Renal cortical epithelial cell (primary cell): Measurements from ENCODE around the gene DAPK1. TPM values are rescaled to one million over a fixed set of nuclear protein-coding genes. Genes with fewer than 3 reads are reported as not detected.

Experiments
- DNase-seq: peaks from one replicate; pipeline ENCODE4 v3.0.0-alpha.2; 2011; ENCODE audit warnings: low read depth
- total RNA-seq: library from RNA; depleted of rRNA; stranded (reverse); fragments of >200 nt; gene quantifications from 2 replicates; pipeline ENCODE4 v1.2.3, GENCODE V29; 2014

DAPK1 gene
- 41.0 and 263 TPM in 2 replicates for total RNA-seq

- DNase-seq = peak; percentile 44
These were observed at the start of gene DAPK1 for GRCh38 chr9:87497604-87498045. DAPK1 (plus strand) TSS chr9:87497867; CDS start chr9:87499078, 1,211 bp downstream.

GRCh38 chr9:87451149-87451548, 46.5 kb upstream of the DAPK1 start:
- DNase-seq = no peak

GRCh38 chr9:87455407-87455806, 42.3 kb upstream of the DAPK1 start:
- DNase-seq = no peak

DNA sequence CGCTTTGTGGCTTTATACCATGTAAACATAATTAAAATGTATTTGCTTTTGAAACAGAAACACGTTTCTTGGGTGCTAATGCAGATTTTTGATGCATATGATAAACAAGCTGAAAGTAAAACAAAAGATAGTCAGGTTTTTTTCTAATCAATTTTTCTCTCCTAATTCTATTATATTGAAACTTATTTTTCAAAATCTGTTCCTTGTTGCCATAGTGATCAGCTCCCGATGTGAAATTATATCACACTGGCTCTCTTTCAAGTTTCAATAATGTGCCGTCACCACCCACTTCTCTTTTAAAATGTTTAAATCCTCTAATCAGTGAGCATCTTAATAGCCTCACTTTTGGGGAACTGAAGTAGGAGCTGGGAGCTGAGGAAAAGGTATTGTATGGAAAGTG, 36.4 kb upstream of the DAPK1 start:
- DNase-seq = no peak

GRCh38 chr9:87464110-87464991, 33.3 kb upstream of the DAPK1 start:
- peak; percentile 85 for DNase-seq

DNA sequence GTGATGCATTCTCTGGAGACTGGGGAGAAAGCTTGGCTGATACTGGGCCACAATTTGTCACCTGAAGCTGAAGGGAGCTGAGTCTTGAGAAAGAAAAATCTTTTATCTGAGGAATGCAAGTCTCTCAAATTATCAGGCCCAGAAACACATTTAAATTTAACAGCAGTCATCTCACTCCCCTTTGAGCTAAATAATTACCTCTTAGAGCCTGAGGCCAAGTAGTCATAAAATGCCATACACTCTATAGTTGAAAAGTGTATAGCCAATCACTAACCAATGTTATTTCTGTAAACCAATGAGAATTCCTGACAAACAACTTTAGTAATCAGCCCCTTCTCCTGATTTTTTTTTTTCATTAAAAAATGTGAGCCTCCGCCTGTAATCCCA, 32.7 kb upstream of the DAPK1 start:
- no peak for DNase-seq

DNA sequence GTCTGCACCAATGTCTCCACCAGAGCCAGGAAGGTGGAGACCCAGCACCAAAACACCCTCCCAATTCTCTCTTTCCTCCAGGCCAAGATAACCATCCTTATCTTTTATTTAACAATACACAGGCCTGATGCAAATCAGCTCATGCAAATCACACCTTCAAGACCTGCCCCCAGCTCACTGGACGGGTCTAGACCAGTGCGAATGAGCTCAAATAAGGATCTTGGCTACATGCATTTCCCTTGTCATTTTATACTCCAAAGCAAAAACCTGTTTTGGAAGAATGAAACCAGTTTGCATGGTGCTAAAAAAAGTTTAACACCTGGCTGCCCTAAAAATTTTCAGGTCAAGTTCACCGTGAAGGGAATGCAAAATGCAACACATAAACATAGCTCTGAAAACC, 31.9 kb upstream of the DAPK1 start:
- no peak for DNase-seq

- DNase-seq = no peak
These were observed 30.5 kb upstream of the DAPK1 start for GRCh38 chr9:87467187-87467586.

DNA sequence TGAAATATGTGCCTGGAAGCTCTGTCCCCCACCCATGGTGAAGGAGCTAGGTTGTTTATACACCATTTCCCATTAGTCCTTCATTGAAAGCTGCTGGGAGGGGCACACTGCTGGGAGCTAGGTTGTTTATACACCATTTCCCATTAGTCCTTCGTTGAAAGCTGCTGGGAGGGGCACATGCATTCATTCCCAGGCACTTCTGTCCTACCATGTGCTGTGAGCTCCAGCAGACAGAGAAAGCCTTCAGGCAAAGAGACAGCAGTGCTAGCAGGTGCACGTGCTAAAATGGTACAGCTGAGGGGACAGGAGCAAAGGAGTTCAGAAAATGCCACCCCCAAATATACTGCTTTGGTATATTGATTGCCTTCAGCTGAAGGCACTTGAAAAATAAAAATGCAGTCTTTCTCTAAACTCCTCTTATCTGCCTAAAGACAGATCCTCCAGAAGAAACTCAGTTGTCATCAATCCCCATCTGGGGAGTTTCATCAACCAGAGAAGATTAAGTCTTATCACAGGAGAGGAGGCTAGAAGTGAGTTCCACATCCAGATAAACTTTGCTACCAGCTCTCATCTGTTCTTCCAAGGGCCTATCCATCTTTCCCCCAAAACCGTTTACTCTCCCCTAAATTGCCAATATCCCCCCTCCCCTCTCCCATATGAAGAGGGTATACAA, 27.7 kb upstream of the DAPK1 start:
- DNase-seq = no peak

DNA sequence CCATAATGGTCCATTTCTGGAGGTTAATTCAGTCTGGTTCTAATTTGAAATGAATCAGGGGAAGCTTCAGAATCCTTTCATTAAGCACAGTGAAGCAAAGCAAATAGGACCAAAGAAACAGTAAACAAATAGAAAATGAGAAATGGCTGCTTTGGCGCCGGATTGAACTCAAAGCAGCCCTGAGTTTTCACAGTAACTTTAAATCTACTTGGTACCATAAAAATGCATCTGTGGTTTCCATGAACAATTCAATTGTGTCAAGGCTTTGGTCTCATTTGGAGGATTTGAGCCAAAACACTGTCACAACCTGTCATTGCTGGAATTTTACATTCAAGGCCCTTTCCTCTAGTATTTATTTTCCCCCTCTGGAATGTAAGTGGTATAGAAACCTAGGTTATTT, 25.9 kb upstream of the DAPK1 start:
- no peak for DNase-seq

DNA sequence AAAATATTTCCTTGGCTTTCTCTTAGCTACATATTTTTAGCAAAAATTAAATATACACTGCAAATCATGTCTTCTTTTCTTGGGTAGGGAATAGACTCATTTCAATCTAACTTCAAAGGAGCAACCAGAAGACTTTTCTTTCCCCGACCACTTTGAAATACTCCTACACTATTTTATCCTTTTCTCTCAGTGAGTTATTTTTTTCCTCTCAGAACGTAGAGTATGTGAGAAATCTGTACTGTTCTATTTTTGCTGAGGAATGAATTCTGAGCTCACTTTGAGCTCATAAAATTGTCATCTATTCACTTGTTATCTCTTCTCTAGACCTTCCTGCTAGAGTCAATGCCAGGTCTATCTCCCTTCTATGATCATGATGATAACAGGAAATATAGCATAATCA, 22.2 kb upstream of the DAPK1 start:
- no peak for DNase-seq

DNA sequence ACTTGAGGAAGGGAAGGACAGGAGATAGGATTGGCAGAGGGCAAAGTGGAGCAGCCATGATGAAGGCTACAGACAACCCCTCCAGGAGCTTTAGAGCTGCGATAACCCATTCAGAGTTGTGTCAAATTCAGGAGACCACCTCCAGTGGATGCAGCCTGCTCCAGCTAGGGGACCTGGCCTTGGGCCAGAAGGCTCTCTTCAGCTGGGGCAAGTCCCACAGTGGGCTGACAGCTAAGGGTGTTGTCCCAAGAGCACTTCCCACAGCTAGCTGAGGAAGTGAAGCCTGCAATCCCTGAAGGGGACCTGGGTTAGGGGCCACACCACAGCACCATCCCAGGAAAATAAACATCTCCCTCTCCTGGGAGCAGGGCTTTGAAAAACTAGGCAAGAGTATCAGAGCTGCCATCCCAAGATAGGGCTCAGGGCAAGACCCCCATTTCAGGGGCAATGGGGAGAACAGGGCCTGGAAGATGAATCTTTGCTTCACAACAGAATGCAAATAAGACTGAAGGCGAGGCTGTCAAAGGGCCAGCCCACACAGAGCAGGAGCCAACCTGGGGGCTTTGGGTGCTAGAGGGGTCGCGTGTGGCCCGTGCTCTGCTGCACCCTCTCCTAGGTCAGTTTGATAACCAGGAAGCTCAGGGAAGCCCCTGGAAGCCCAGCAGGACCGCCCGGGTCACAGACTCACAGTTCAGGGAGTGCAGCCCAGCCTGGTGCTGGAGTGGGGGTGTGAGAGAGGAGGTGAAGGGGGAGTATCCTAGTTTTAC, 19.3 kb upstream of the DAPK1 start:
- DNase-seq = no peak

GRCh38 chr9:87479801-87480201, 17.9 kb upstream of the DAPK1 start:
- peak; percentile 48 for DNase-seq

GRCh38 chr9:87481890-87482855, 15.5 kb upstream of the DAPK1 start:
- DNase-seq = no peak

GRCh38 chr9:87490225-87490624, 7.4 kb upstream of the DAPK1 start:
- no peak for DNase-seq

DNA sequence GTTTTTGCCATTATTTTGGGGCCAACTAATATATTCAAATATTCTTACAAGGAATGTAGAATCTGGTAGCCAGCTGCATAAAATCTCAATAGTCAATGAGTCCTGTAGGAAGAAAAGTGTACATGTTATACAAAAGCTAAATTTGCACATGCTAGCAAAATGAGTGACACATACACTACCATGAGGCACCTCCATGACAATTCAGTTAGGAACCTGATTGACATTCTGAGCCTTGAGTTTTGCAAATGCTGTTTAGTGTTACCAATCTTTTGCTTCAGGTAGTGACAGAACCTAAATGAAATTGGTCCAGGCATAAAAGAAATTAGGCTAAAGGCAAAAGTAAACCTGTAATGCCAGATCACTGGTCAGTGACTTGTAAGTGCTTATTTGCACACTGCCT, 6.8 kb upstream of the DAPK1 start:
- no peak for DNase-seq

- no peak for DNase-seq
These were observed 6.1 kb upstream of the DAPK1 start for GRCh38 chr9:87491523-87491922.

DNA sequence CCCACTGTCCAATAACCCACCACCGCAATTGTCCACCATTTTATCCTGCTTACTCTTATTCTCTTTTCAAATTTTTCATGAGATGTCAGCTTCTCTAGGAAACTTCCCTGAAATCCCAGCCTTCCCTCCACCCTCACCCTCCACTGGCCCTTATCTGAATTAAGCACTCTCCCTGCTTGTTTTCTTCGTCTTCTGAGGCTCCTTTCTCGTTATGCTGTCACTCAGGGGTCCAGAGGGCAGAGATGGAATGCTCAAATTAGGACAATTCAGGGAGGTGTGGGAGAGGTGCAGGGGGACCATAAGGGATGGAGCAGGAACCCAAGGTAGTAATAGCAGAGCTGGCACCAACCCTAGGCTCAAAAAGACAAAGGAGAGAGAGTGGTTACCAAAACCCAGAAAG, 5.0 kb upstream of the DAPK1 start:
- DNase-seq = no peak

- peak; percentile 76 for DNase-seq
These were observed 2.6 kb upstream of the DAPK1 start for GRCh38 chr9:87494970-87495471.

DNA sequence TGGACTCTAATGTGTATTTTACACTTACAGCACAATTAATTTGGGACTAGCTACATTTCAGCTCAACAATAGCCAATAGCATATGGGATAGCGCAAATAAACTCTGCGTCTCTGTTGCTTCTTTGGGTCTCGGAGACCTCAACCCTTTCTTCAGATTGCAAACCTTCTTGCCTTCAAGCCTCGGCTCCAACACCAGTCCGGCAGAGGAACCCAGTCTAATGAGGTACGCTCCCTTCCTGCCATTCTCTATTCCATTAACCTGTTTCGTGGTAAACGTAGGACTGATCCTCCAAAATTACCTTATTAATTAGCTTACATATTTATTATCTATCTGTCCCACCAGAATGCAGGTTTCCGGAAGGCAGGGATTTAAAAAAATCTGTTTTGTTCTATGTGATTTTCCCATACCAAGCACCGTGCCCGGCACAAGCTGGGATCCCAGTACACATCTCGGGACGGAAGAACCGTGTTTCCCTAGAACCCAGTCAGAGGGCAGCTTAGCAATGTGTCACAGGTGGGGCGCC, 525 bp upstream of the DAPK1 start:
- no peak for DNase-seq
